Measurements from ENCODE around the gene HYI. TPM values are rescaled to one million over a fixed set of nuclear protein-coding genes. Genes with fewer than 3 reads are reported as not detected.

HYI gene
- polyA plus RNA-seq, 1 experiment, result 59.4 TPM

DNA sequence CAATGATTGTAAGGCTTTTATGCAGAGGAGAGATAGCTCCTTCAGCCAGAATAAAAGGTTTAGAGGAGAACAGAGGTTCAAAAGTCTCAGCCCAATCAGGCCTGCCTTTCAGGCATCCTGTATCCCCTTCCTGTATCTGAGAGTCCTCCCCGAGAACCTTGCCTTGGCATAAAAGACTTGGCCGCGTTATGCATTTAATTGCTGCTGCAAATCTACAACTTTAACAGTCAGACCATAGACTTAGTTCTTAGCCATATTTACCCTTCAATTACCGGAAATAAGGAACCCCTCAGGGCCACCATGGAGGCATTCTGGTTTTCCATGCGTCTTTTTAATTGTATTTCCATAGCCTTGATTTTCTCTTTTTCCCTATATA, 18.3 kb upstream of the HYI start:
- DNase-seq (ENCODE audit: low read depth), result no peak
- Histone ChIP-seq H3K4me3 (ENCODE audit: low read depth, low read length) (no peak overlapping the region), H3K27me3 (ENCODE audit: control insufficient read depth, insufficient read depth, low read length) (no peaks in the 10 kb centered on the region), H3K36me3 (ENCODE audit: control insufficient read depth, insufficient read depth, low read length) (no peaks in the 10 kb centered on the region)
- POLR2A ChIA-PET, result interaction anchor here (1.5 kb wide), 1 partner anchor 178 kb away, joined by 3 read pairs; the partner anchor contains the start of gene KDM4A
- TF ChIP-seq, protein P1, sequence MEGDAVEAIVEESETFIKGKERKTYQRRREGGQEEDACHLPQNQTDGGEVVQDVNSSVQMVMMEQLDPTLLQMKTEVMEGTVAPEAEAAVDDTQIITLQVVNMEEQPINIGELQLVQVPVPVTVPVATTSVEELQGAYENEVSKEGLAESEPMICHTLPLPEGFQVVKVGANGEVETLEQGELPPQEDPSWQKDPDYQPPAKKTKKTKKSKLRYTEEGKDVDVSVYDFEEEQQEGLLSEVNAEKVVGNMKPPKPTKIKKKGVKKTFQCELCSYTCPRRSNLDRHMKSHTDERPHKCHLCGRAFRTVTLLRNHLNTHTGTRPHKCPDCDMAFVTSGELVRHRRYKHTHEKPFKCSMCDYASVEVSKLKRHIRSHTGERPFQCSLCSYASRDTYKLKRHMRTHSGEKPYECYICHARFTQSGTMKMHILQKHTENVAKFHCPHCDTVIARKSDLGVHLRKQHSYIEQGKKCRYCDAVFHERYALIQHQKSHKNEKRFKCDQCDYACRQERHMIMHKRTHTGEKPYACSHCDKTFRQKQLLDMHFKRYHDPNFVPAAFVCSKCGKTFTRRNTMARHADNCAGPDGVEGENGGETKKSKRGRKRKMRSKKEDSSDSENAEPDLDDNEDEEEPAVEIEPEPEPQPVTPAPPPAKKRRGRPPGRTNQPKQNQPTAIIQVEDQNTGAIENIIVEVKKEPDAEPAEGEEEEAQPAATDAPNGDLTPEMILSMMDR (IDR thresholded peaks at IDR 0.05; ENCODE audit: insufficient read depth, low read depth, low read length), result no peak
- CTCF ChIA-PET, result interaction anchor here (0.8 kb wide), 1 partner anchor 20 kb away, joined by 3 read pairs; no protein-coding TSS in a partner anchor

DNA sequence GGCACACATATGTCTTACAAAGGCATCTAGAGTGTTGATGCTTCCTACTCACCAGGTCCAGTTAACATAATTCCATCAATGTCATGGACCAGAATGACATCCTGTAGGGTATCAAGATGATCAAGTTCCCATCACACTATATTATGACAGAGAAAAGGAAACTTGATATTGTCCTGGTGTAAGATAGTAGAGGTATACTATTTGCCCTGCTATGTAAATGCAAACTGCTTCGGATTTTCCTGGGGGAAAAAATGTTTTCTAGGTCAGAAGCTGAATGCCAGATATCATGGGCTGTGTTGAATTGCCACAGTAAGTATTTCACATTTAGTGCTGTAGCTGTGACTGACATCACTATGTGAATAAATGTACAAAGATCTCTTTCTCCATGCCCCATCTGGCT, 16.2 kb upstream of the HYI start:
- Histone ChIP-seq H3K36me3 (ENCODE audit: control insufficient read depth, insufficient read depth, low read length) (no peaks in the 10 kb centered on the region), H3K4me3 (ENCODE audit: low read depth, low read length) (no peak overlapping the region), H3K27me3 (ENCODE audit: control insufficient read depth, insufficient read depth, low read length) (no peaks in the 10 kb centered on the region)
- DNase-seq (ENCODE audit: low read depth), result no peak
- ChIA-PET POLR2A (no interaction called here), CTCF (interaction anchor here (1.0 kb wide), 1 partner anchor 8 kb away, joined by 3 read pairs; no protein-coding TSS in a partner anchor)
- TF ChIP-seq, protein P1 (IDR thresholded peaks at IDR 0.05; ENCODE audit: insufficient read depth, low read depth, low read length), result no peak

DNA sequence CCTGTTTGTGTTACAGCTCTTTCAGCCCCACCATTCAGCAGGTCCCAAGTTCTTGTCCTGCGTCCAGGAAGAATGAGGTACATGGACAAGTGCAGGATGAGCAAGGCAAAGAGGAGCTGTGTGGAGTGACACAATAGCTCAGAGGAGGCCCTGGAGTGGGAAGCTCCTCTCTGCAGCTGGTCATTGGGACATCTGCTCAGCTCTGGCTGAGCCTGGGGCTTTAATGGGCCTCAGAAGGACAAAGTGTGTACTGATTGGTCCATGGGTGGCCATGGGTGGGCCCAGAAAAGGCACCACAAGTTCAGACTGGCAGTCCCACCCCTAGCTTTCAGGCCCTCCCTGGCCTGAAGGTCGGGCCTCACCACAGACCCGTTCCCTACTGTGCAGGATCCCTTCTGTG, 14.7 kb upstream of the HYI start:
- TF ChIP-seq, protein P1 (IDR thresholded peaks at IDR 0.05; ENCODE audit: insufficient read depth, low read depth, low read length), result no peak
- ChIA-PET POLR2A (no interaction called here), CTCF (interaction anchor here (1.4 kb wide), 1 partner anchor 14 kb away, joined by 5 read pairs; the partner anchor contains the start of gene HYI)
- DNase-seq (ENCODE audit: low read depth), result no peak
- H3K27me3 ChIP-seq (ENCODE audit: control insufficient read depth, insufficient read depth, low read length), result no peaks in the 10 kb centered on the region
- no peaks in the 10 kb centered on the region for H3K36me3 ChIP-seq (ENCODE audit: control insufficient read depth, insufficient read depth, low read length)
- no peak overlapping the region for H3K4me3 ChIP-seq (ENCODE audit: low read depth, low read length)

DNA sequence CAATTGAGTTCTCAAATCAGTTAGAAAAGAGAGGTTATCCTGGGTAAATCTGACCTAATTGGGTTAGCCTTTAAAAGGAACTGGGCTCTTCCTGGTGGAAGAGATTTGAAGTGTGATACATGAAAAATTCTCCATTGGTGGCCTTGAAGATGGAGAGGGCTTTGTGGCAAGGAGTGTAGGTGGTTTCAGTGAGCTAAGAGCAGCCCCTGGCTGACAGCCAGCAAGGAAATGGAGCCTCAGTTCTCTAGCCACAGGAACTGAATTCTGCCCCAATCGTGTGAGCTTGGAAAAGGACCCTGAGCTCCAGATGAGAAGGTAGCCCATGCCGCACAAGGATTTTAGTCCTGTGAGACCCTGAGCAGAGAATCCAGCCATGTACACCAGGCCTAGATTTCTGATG, 12.7 kb upstream of the HYI start:
- TF ChIP-seq, protein P1 (IDR thresholded peaks at IDR 0.05; ENCODE audit: insufficient read depth, low read depth, low read length), result no peak
- no peak for DNase-seq (ENCODE audit: low read depth)
- Histone ChIP-seq H3K27me3 (ENCODE audit: control insufficient read depth, insufficient read depth, low read length) (no peaks in the 10 kb centered on the region), H3K4me3 (ENCODE audit: low read depth, low read length) (no peak overlapping the region), H3K36me3 (ENCODE audit: control insufficient read depth, insufficient read depth, low read length) (no peaks in the 10 kb centered on the region)
- ChIA-PET CTCF (no interaction called here), POLR2A (no interaction called here)

DNA sequence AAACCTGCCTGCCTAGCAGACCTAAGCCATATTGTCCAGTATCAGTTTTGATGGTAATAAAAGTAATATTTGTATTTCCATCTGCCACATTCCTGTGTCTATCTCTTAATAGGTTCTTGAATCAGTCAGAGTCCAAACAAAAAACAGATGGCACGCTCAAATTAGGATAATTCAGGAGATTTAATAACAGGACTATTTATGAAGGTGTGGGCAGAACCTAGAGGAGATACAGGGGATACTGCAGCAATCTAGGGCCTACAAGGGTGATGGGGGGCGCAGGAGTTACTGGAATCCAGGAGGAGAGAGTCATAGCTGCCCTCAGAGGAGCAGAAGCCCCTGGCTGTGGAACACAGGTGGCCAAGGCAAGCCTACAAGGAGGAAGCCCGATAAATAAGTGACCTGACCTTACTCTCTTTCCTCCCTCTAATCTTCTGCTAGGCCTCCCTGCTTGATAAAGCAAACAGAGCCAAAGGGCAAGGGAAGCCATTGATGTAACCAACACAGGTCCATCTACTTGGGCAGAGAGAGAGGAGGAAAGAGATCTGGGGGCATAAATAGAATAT, 11.9 kb upstream of the HYI start:
- DNase-seq (ENCODE audit: low read depth), result no peak
- no peak overlapping the region for H3K4me3 ChIP-seq (ENCODE audit: low read depth, low read length)
- ChIA-PET POLR2A (no interaction called here), CTCF (no interaction called here)
- H3K36me3 ChIP-seq (ENCODE audit: control insufficient read depth, insufficient read depth, low read length), result no peaks in the 10 kb centered on the region
- TF ChIP-seq, protein P1 (IDR thresholded peaks at IDR 0.05; ENCODE audit: insufficient read depth, low read depth, low read length), result no peak
- no peaks in the 10 kb centered on the region for H3K27me3 ChIP-seq (ENCODE audit: control insufficient read depth, insufficient read depth, low read length)

Data from BJ (cell line).